ENCODE results near the gene TXN. TPM values are rescaled to one million over a fixed set of nuclear protein-coding genes. Genes with fewer than 3 reads are reported as not detected.

The TXN gene
- total RNA-seq, 1 experiment from 2014 or later = 280 TPM

DNA sequence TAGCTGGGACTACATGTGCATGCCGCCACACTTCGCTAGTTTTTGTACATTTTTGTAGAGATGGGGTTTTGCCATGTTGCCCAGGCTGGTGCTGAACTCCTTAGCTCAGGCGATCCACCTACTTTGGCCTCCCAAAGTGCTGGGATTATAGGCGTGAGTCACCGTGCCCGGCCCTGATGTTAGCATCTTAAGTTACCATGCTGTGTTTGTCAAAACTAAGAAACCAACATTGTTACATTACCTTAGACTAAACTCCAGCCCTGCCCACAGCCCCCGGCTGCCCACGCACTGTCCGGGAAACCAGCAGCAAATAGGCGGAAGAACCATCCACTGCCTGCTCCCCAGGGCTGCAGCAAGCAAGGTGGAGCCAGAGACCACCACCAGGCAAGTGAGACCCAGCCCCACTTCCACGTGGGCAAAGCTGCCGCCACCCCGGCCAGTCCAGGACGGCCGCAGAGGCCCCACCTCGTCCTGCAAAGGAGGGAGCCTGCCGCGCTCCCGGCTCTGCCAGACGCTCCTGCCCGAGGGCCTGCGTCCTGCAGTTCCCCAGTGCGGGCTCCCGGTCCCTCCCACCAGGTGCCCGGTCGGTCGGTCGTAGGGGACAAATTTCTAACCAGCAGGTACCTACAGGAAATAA lies 35.7 kb upstream of the TXN start:
- Histone ChIP-seq H3K14ac (ENCODE audit: insufficient read depth, low read length) (no peak overlapping the region), H3K18ac (ENCODE audit: insufficient read length, low read depth, low read length) (no peak overlapping the region), H4K91ac (ENCODE audit: insufficient read length, low read depth, low read length) (no peak overlapping the region), H2BK20ac (ENCODE audit: low read depth, low read length, poor library complexity, severe bottlenecking) (no peak overlapping the region), H2BK5ac (ENCODE audit: insufficient read length, low read length) (no peak overlapping the region), H3K23ac (ENCODE audit: insufficient read length, low read depth, low read length) (no peak overlapping the region), H4K5ac (ENCODE audit: insufficient read length, low read depth, low read length) (no peak overlapping the region), H3K9ac (ENCODE audit: extremely low read depth, insufficient read length, low read length) (no peak overlapping the region), H4K20me1 (ENCODE audit: control insufficient read depth, insufficient read depth, insufficient read length) (no peaks in the 10 kb centered on the region), H3K4me2 (ENCODE audit: insufficient read depth, insufficient read length, low read length) (no peak overlapping the region), H2AFZ (ENCODE audit: low read length) (no peak overlapping the region), H3K4me1 (ENCODE audit: insufficient read depth, low read length) (no peaks in the 10 kb centered on the region), H2BK12ac (ENCODE audit: insufficient read length, low read depth, low read length) (no peak overlapping the region), H2AK5ac (ENCODE audit: insufficient read length, low read length) (no peak overlapping the region), H2BK120ac (ENCODE audit: low read depth, low read length, poor library complexity, severe bottlenecking) (no peak overlapping the region), H3K9me3 (ENCODE audit: control insufficient read depth, low read depth, low read length) (no peaks in the 10 kb centered on the region), H3T11ph (ENCODE audit: low read length) (no peak overlapping the region), H4K8ac (replicated peaks; ENCODE audit: insufficient read length, low read depth, low read length) (no peak overlapping the region), H3K79me1 (ENCODE audit: insufficient read depth, low read depth, low read length, poor library complexity, severe bottlenecking) (no peaks in the 10 kb centered on the region), H3K27me3 (ENCODE audit: insufficient read depth, low read length) (no peaks in the 10 kb centered on the region), H3K23me2 (ENCODE audit: insufficient read length, low read depth, low read length, poor library complexity, severe bottlenecking) (no peaks in the 10 kb centered on the region), H3K79me2 (ENCODE audit: insufficient read depth, low read length) (no peaks in the 10 kb centered on the region), H3K4ac (ENCODE audit: low read depth, low read length) (no peak overlapping the region), H3K56ac (ENCODE audit: insufficient read length, low read depth, low read length) (no peak overlapping the region), H2BK15ac (ENCODE audit: low read depth, low read length) (no peak overlapping the region), H3K27ac (ENCODE audit: insufficient read length, low read depth, low read length) (no peak overlapping the region)
- Mint-ChIP-seq H3K4me3 (no peak overlapping the region), H3K4me1 (no peaks in the 10 kb centered on the region), H3K27ac (no peak overlapping the region), H3K9me3 (no peaks in the 10 kb centered on the region), H3K36me3 (ENCODE audit: insufficient read depth in 1 of 3, low read depth in 3 of 3) (no peaks in the 10 kb centered on the region), H3K27me3 (ENCODE audit: low read depth) (no peaks in the 10 kb centered on the region)
- TF ChIP-seq, protein P1, sequence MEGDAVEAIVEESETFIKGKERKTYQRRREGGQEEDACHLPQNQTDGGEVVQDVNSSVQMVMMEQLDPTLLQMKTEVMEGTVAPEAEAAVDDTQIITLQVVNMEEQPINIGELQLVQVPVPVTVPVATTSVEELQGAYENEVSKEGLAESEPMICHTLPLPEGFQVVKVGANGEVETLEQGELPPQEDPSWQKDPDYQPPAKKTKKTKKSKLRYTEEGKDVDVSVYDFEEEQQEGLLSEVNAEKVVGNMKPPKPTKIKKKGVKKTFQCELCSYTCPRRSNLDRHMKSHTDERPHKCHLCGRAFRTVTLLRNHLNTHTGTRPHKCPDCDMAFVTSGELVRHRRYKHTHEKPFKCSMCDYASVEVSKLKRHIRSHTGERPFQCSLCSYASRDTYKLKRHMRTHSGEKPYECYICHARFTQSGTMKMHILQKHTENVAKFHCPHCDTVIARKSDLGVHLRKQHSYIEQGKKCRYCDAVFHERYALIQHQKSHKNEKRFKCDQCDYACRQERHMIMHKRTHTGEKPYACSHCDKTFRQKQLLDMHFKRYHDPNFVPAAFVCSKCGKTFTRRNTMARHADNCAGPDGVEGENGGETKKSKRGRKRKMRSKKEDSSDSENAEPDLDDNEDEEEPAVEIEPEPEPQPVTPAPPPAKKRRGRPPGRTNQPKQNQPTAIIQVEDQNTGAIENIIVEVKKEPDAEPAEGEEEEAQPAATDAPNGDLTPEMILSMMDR (conservative IDR thresholded peaks at IDR 0.05) = no peak
- WGBS (ENCODE audit: extremely low coverage, insufficient read length, low lambda C conversion rate) = no CpG with 5 or more reads among the region's 28 CpGs
- peak; percentile 43 for DNase-seq

All from H9 (cell line).